Measurements from ENCODE around the gene FOXK1.

FOXK1 gene

DNA sequence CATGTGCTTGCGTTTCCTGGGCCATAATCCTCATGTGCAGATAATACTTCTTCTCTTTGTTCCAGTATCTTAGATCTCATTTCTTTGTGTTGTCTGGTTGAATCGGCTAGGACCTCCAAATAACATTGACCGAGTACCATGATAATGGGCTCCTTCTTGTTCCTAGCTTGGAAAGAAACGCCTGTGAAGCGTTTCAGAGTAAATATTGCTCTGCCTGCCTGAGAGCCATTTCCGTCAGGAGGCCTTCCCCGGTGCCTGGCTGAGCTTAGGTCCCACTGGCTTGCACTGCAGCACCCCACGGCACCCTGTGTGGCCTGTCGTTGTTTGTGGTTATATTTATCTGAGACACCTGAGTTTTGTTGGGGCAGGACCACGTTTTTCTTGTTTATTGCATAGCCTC lies 17.7 kb downstream of the FOXK1 start:
- DNase-seq (ENCODE audit: low spot score): no peak

GRCh38 chr7:4700577-4701235 lies 18.6 kb downstream of the FOXK1 start:
- DNase-seq (ENCODE audit: low spot score): no peak

DNA sequence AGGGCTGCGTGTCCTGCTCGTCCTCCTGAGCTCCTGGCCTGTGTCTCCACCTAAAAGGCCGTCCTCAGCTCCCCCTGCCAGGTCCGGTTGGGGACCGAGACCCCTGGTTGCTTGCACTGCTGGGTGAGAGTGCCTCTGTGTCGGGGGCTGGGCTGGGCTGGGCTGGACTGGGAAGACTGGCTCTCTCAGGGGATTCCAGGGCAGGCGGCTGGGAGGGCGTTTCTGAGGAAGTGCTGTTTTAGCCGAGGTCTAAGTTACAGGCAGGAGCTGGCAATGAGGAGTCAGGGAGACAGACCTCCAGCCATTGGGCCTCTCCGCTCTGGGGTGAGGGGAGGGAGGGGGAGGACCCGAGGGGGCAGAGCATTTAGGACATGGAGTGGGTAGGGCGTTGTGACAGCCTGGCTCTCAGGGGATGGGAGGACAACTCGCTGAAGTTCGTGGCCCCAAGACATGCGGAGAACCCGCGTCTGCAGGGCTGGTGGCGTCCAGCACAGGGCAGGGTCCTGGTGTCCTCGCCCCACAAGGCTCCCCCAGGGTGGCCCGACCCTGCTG lies 20.9 kb downstream of the FOXK1 start:
- no peak for DNase-seq (ENCODE audit: low spot score)

- no peak for DNase-seq (ENCODE audit: low spot score)
Observed at GRCh38 chr7:4703532-4703931, 21.4 kb downstream of the FOXK1 start.

DNA sequence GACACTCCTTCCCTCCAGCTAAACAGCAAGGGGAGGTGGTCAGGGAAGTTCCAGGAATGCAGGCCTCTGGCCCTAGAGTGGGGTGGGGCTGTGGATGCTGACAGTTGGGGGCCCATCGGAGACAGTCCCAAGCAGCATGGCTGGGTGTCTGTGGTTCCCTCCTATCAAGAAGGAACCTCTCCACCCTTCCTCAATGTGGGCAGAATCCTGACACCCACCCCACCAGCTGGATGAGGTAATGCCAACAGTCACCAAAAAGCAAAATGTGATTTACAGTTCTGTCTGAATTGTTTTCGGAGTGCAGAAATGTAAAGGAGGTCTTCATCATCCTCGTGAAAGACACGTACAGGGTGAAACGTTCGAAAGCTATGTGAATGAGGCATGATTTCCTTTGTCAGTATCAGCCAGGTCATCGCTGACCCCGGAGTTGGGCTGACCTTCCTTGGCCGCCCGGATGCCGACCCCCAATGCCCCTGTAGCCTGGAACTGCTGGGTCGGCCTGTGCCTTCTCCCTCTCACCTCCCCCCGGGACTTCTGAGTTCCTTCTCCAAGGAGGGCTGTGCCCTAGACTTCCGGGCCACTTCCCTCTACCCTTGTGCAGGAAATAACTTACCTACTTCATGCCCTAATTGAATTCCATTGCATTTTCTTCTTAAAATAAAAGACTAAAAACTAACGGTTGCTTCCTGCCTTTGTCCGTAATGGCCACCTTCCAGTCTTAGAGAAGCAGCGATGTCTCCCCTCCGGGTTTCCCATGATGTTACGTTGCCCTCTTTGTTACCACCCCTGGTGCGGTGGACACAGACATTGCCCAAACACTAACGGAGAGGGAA lies 24.5 kb downstream of the FOXK1 start:
- DNase-seq (ENCODE audit: low spot score): no peak

GRCh38 chr7:4707217-4707741 lies 25.2 kb downstream of the FOXK1 start:
- no peak for DNase-seq (ENCODE audit: low spot score)

DNA sequence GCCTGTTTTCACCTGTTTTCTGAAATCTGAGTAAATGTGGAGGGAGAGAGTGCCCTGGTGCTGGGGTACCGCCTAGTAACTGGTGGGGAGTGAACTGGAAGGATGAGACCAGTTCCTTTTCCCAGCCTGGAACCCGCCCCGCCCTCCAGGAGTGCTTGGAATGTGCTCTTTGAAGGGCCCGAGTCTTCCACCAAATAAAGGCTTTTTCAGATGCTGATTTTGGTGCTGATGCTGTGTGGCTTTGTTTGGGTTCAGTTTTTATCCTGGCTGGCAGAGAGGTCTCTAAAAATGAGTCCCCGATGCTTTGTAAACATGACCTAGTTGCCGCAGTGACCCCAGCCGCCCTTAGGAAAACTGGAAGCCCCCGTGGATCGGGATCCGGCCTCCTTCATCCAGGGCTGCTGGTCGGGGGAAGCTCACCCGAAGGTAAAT lies 25.9 kb downstream of the FOXK1 start:
- no peak for DNase-seq (ENCODE audit: low spot score)

- DNase-seq (ENCODE audit: low spot score): no peak
Observed at GRCh38 chr7:4709187-4709586, 27.1 kb downstream of the FOXK1 start.

GRCh38 chr7:4711093-4711492 lies 29.0 kb downstream of the FOXK1 start:
- no peak for DNase-seq (ENCODE audit: low spot score)

DNA sequence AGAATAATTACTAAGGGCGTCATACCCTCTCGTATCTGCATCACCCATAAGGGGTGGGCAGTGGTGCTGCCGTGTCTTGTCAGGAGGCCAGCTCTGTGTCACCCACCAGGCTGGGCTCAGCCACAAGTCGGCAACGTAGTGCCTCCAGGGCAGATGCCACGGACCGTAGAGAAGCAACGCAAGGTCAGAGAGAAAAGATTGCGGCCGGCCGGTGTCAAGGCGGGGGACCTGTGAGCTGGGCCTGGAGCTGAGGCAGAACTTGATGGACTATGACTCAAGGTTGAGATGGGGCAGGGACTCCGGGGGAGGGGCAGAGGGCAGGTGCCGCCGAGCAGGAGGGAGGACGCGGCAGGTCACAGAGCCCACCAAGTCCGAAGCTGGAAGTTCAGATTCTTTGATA lies 29.5 kb downstream of the FOXK1 start:
- DNase-seq (ENCODE audit: low spot score): no peak

GRCh38 chr7:4712281-4713182 lies 30.4 kb downstream of the FOXK1 start:
- DNase-seq (ENCODE audit: low spot score): no peak

- no peak for DNase-seq (ENCODE audit: low spot score)
Observed at GRCh38 chr7:4713183-4713784, 31.2 kb downstream of the FOXK1 start.

DNA sequence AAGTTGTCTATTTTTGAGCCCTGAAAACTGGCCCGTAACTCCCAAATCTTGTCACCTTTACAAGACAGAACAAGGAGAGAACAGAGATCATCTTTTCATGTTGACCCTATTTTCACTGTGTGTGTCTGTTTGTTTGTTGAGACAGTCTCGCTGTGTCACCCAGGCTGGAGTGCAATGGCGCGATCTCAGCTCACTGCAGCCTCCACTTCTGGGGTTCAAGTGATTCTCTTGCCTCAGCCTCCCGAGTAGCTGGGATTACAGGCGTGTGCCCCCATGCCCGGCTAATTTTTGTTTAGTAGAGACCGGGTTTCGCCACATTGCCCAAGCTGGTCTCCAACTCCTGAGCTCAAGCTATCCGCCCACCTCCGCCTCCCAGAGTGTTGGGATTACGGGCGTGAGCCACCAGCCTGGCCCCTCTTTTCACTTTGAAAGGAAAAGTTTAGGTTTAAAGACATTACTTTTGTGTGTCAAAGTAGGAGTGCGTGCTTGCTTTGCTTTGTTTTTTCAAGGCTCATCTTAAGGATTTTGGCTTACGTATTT lies 32.1 kb downstream of the FOXK1 start:
- DNase-seq (ENCODE audit: low spot score): no peak

GRCh38 chr7:4714767-4715409 lies 32.8 kb downstream of the FOXK1 start:
- DNase-seq (ENCODE audit: low spot score): no peak

DNA sequence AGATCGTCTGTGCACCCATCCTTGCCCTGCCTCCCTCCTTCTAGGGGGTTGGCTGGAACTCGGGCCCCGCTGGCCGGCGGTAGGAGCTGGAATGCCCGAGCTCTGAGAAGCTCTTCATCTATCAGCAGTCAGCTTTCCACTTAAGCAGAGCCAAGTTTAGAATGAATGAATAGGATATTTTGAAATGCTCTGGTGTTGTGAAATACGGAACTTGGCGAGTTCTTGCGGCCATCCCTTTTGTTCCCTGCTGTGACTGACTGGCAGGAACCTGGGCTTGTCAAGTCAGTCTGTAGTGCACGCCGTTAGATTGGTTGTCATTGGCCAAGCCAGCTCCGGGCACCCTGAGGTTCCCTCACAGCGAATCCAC lies 33.3 kb downstream of the FOXK1 start:
- no peak for DNase-seq (ENCODE audit: low spot score)

- no peak for DNase-seq (ENCODE audit: low spot score)
Observed at GRCh38 chr7:4716946-4717795, 35.1 kb downstream of the FOXK1 start.

DNA sequence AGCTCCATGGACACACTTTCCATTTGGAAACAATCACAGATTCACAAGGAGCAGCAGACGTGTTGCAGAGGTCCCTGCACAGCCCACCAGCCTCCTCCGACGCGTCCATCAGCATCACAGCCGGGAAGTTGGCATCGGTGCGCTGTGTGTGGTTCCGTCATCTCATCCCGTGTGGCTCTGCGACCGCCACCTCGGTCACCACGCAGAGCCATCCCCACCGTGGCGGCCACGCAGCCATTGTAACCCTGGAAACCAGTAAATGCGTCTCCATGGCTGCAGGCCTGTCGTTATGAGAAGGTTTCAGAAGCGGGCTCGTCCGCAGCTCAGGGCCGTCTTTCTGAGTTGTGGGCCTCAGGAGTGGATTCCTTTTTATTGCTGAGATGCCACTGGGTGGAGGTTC lies 36.0 kb downstream of the FOXK1 start:
- DNase-seq (ENCODE audit: low spot score): no peak

GRCh38 chr7:4720225-4720624 lies 38.1 kb downstream of the FOXK1 start:
- no peak for DNase-seq (ENCODE audit: low spot score)

GRCh38 chr7:4722308-4722707 lies 40.2 kb downstream of the FOXK1 start:
- no peak for DNase-seq (ENCODE audit: low spot score)
